Measurements from ENCODE around the gene FABP6. TPM values are rescaled to one million over a fixed set of nuclear protein-coding genes. Genes with fewer than 3 reads are reported as not detected.

Gene FABP6
- polyA plus RNA-seq, 3 donors: not detected

- H3K9me3 Mint-ChIP-seq: peaks cover 0 to 3% (median 2%) of the 10 kb centered on the region in 7 donors
- Histone ChIP-seq H3K4me2 (replicated peaks; ENCODE audit: extremely low read depth, low read length, poor library complexity, severe bottlenecking) (no peak overlapping the region), H3K4me3 (replicated peaks in 1 of 3; ENCODE audit: low read depth in 2 of 3, low read length in 3 of 3) (no peak overlapping the region), H3K79me2 (ENCODE audit: insufficient read depth, low read length) (no peaks in the 10 kb centered on the region), H3K9ac (ENCODE audit: insufficient read depth, low read length, poor library complexity, severe bottlenecking) (no peak overlapping the region), H3K27me3 (ENCODE audit: control insufficient read depth in 2 of 2, insufficient read depth in 2 of 2, low read length in 2 of 2) (no peaks in the 10 kb centered on the region), H3K4me1 (ENCODE audit: control insufficient read depth in 1 of 2, insufficient read depth in 2 of 2, low read length in 2 of 2) (no peaks in the 10 kb centered on the region), H3K36me3 (replicated peaks in 1 of 2; ENCODE audit: control insufficient read depth in 1 of 2, insufficient read depth in 2 of 2, low read length in 2 of 2) (no peaks in the 10 kb centered on the region), H2AFZ (ENCODE audit: insufficient read depth, low read depth, low read length, poor library complexity, severe bottlenecking) (no peak overlapping the region), H4K20me1 (ENCODE audit: insufficient read depth, low read length) (no peaks in the 10 kb centered on the region), H3K9me3 (replicated peaks in 1 of 2; ENCODE audit: control insufficient read depth in 1 of 2, insufficient read depth in 1 of 2, low read length in 2 of 2) (peaks cover 0 to 3% of the 10 kb centered on the region in 2 donors), H3K27ac (ENCODE audit: low read depth in 1 of 2, low read length in 2 of 2) (no peak overlapping the region)
- no peak for DNase-seq
- H3K36me3 Mint-ChIP-seq: no peaks in the 10 kb centered on the region
- intact Hi-C loops (cut with micrococcal nuclease): no loop called here
- no peak for TF ChIP-seq CTCF (IDR thresholded peaks at IDR 0.05)
- 100% methylated on average over 1 of the region's 3 CpGs for WGBS (ENCODE audit: insufficient coverage)
- peaks cover 2% of the 10 kb centered on the region for H3K4me1 Mint-ChIP-seq
- H3K4me3 Mint-ChIP-seq: no peak overlapping the region
- peaks cover 0 to 8% (median 3%) of the 10 kb centered on the region in 3 donors for H3K27me3 Mint-ChIP-seq (ENCODE audit: low read depth in 3 of 3)
- H3K27ac Mint-ChIP-seq: no peak overlapping the region
Measured at GRCh38 chr5:160221082-160221481, 8.2 kb upstream of the FABP6 start.

- no peak overlapping the region for H3K4me2 ChIP-seq (replicated peaks; ENCODE audit: extremely low read depth, low read length, poor library complexity, severe bottlenecking)
- no peaks in the 10 kb centered on the region for H3K79me2 ChIP-seq (ENCODE audit: insufficient read depth, low read length)
- peaks cover 0 to 3% of the 10 kb centered on the region in 2 donors for H3K9me3 ChIP-seq (replicated peaks in 1 of 2; ENCODE audit: control insufficient read depth in 1 of 2, insufficient read depth in 1 of 2, low read length in 2 of 2)
- DNase-seq: no peak
- H4K20me1 ChIP-seq (ENCODE audit: insufficient read depth, low read length): no peaks in the 10 kb centered on the region
- no peaks in the 10 kb centered on the region for H3K36me3 Mint-ChIP-seq
- H3K4me1 Mint-ChIP-seq: peaks cover 8% of the 10 kb centered on the region
- H3K27me3 ChIP-seq (ENCODE audit: control insufficient read depth in 2 of 2, insufficient read depth in 2 of 2, low read length in 2 of 2): no peaks in the 10 kb centered on the region
- peaks cover 0 to 3% (median 2%) of the 10 kb centered on the region in 7 donors for H3K9me3 Mint-ChIP-seq
- H3K27ac Mint-ChIP-seq: no peak overlapping the region
- no peak overlapping the region for H3K4me3 ChIP-seq (replicated peaks in 1 of 3; ENCODE audit: low read depth in 2 of 3, low read length in 3 of 3)
- no peaks in the 10 kb centered on the region for H3K4me1 ChIP-seq (ENCODE audit: control insufficient read depth in 1 of 2, insufficient read depth in 2 of 2, low read length in 2 of 2)
- intact Hi-C loops (cut with micrococcal nuclease): no loop called here
- H3K9ac ChIP-seq (ENCODE audit: insufficient read depth, low read length, poor library complexity, severe bottlenecking): no peak overlapping the region
- no peak overlapping the region for H2AFZ ChIP-seq (ENCODE audit: insufficient read depth, low read depth, low read length, poor library complexity, severe bottlenecking)
- H3K27ac ChIP-seq (ENCODE audit: low read depth in 1 of 2, low read length in 2 of 2): no peak overlapping the region
- no peak overlapping the region for H3K4me3 Mint-ChIP-seq
- 100% methylated on average over 1 of the region's 2 CpGs for WGBS (ENCODE audit: insufficient coverage)
- no peaks in the 10 kb centered on the region for H3K36me3 ChIP-seq (replicated peaks in 1 of 2; ENCODE audit: control insufficient read depth in 1 of 2, insufficient read depth in 2 of 2, low read length in 2 of 2)
- peaks cover 0 to 10% (median 3%) of the 10 kb centered on the region in 3 donors for H3K27me3 Mint-ChIP-seq (ENCODE audit: low read depth in 3 of 3)
- no peak for TF ChIP-seq CTCF (IDR thresholded peaks at IDR 0.05)
Measured at GRCh38 chr5:160227012-160227411, 2.3 kb upstream of the FABP6 start.
